Measurements from ENCODE around the gene OSBPL3.

GRCh38 chr7:24769851-24770250 is 210.1 kb downstream of the OSBPL3 start:
- TF ChIP-seq, protein P1, sequence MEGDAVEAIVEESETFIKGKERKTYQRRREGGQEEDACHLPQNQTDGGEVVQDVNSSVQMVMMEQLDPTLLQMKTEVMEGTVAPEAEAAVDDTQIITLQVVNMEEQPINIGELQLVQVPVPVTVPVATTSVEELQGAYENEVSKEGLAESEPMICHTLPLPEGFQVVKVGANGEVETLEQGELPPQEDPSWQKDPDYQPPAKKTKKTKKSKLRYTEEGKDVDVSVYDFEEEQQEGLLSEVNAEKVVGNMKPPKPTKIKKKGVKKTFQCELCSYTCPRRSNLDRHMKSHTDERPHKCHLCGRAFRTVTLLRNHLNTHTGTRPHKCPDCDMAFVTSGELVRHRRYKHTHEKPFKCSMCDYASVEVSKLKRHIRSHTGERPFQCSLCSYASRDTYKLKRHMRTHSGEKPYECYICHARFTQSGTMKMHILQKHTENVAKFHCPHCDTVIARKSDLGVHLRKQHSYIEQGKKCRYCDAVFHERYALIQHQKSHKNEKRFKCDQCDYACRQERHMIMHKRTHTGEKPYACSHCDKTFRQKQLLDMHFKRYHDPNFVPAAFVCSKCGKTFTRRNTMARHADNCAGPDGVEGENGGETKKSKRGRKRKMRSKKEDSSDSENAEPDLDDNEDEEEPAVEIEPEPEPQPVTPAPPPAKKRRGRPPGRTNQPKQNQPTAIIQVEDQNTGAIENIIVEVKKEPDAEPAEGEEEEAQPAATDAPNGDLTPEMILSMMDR (IDR thresholded peaks at IDR 0.05), result no peak
- TF ChIP-seq EZH2 (IDR thresholded peaks at IDR 0.05), result no peak
- no peak for TF ChIP-seq EZH2phosphoT487 (IDR thresholded peaks at IDR 0.05)

Measured in neural progenitor cell (in vitro differentiated cells).